ENCODE measurements around the gene CDC73. TPM values are rescaled to one million over a fixed set of nuclear protein-coding genes. Genes with fewer than 3 reads are reported as not detected.
A peak's percentile ranks its signal among the peaks of the same experiment; 100 is the strongest.

The CDC73 gene
- polyA plus RNA-seq, 1 donor (not counting 4 experiments of a cell fraction or from before 2014, with no cell fraction given): 45.3 TPM

- DNase-seq (ENCODE audit: low read depth, low spot score): no peak
- peak overlapping the region; percentile 79 for H3K4me2 ChIP-seq (ENCODE audit: control insufficient read depth, extremely low read depth, insufficient read depth, low read depth, low read length)
- H3K27me3 ChIP-seq (ENCODE audit: control insufficient read depth, extremely low read depth, insufficient read depth, low read length): no peaks in the 10 kb centered on the region
- H3K9me3 ChIP-seq (ENCODE audit: control insufficient read depth, low read depth, low read length): no peaks in the 10 kb centered on the region
- peak overlapping the region; percentile 94 for H2AFZ ChIP-seq (ENCODE audit: control insufficient read depth, low read length)
- H3K36me3 ChIP-seq (ENCODE audit: control insufficient read depth in 2 of 2, extremely low read depth in 1 of 2, insufficient read depth in 2 of 2, low read length in 2 of 2): peaks cover 8 to 10% of the 10 kb centered on the region in 2 experiments
- peak overlapping the region; percentile 68 to 81 (median 80) for H3K4me3 ChIP-seq (ENCODE audit: control insufficient read depth in 2 of 3, extremely low read depth in 1 of 3, insufficient read depth in 2 of 3, low read depth in 1 of 3, low read length in 3 of 3)
- no peaks in the 10 kb centered on the region for H4K20me1 ChIP-seq (ENCODE audit: control insufficient read depth, extremely low read depth, insufficient read depth, low read length)
- FAIRE-seq: no peak
- peaks cover 8% of the 10 kb centered on the region for H3K4me1 ChIP-seq (ENCODE audit: control insufficient read depth, extremely low read depth, insufficient read depth, low read length)
- peak overlapping the region; percentile 71 for H3K9ac ChIP-seq (ENCODE audit: control insufficient read depth, extremely low read depth, insufficient read depth, low read length)
- peak overlapping the region; percentile 77 for H3K27ac ChIP-seq (ENCODE audit: control insufficient read depth, insufficient read depth, low read length)
- no peaks in the 10 kb centered on the region for H3K9me1 ChIP-seq (ENCODE audit: control insufficient read depth, extremely low read depth, insufficient read depth, low read length)
- peaks cover 24% of the 10 kb centered on the region for H3K79me2 ChIP-seq (ENCODE audit: control insufficient read depth, insufficient read depth, low read length)
- no peak for TF ChIP-seq CTCF (optimal IDR thresholded peaks at IDR 0.05 in 1 of 3, IDR thresholded peaks at IDR 0.05 in 1 of 3, conservative IDR thresholded peaks at IDR 0.05 in 1 of 3; ENCODE audit: extremely low read depth in 1 of 3, insufficient read depth in 2 of 3, low read length in 3 of 3)
- TF ChIP-seq EZH2 (IDR thresholded peaks at IDR 0.05; ENCODE audit: low read length): no peak
- dilution Hi-C loops (cut with MboI; ENCODE audit: extremely low pct_ligation_motif_present, low sequenced_read_pairs): no loop called here
Observed at GRCh38 chr1:193103759-193104501, 17.9 kb upstream of the CDC73 start.

DNA sequence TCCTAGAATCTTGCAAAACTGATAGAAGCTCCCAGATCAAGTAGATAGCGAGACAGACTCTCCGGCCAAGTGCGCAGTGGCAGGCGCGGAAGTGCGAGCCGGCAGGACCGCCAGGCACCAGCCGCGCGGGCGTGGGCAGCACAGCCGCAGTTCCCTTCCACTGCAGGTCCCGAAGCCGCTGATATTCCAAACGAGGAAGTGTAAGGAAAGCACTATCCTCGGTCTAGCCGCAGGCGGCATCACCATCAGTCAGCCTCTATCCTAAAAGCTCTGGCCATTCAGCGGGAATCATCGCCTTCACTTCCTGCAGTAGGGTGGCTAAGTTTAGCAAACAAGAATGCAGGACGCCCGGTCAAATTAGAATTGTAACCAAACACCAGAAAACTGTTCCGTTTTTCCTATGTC is 17.3 kb upstream of the CDC73 start:
- H3K9me1 ChIP-seq (ENCODE audit: control insufficient read depth, extremely low read depth, insufficient read depth, low read length): no peaks in the 10 kb centered on the region
- H3K4me1 ChIP-seq (ENCODE audit: control insufficient read depth, extremely low read depth, insufficient read depth, low read length): peaks cover 8% of the 10 kb centered on the region
- H3K79me2 ChIP-seq (ENCODE audit: control insufficient read depth, insufficient read depth, low read length): peaks cover 24% of the 10 kb centered on the region
- dilution Hi-C loops (cut with MboI; ENCODE audit: extremely low pct_ligation_motif_present, low sequenced_read_pairs): no loop called here
- H3K9ac ChIP-seq (ENCODE audit: control insufficient read depth, extremely low read depth, insufficient read depth, low read length): peak overlapping the region; percentile 71
- peaks cover 6 to 7% of the 10 kb centered on the region in 2 experiments for H3K36me3 ChIP-seq (ENCODE audit: control insufficient read depth in 2 of 2, extremely low read depth in 1 of 2, insufficient read depth in 2 of 2, low read length in 2 of 2)
- FAIRE-seq (no peak), DNase-seq (ENCODE audit: low read depth, low spot score) (no peak)
- H3K27ac ChIP-seq (ENCODE audit: control insufficient read depth, insufficient read depth, low read length): peak overlapping the region; percentile 77
- H3K9me3 ChIP-seq (ENCODE audit: control insufficient read depth, low read depth, low read length): no peaks in the 10 kb centered on the region
- TF ChIP-seq EZH2 (IDR thresholded peaks at IDR 0.05; ENCODE audit: low read length) (no peak), CTCF (optimal IDR thresholded peaks at IDR 0.05 in 1 of 3, IDR thresholded peaks at IDR 0.05 in 1 of 3, conservative IDR thresholded peaks at IDR 0.05 in 1 of 3; ENCODE audit: extremely low read depth in 1 of 3, insufficient read depth in 2 of 3, low read length in 3 of 3) (peak in 1 of 3 experiments; percentile 1)
- peak overlapping the region; percentile 68 to 81 (median 80) for H3K4me3 ChIP-seq (ENCODE audit: control insufficient read depth in 2 of 3, extremely low read depth in 1 of 3, insufficient read depth in 2 of 3, low read depth in 1 of 3, low read length in 3 of 3)
- no peaks in the 10 kb centered on the region for H3K27me3 ChIP-seq (ENCODE audit: control insufficient read depth, extremely low read depth, insufficient read depth, low read length)
- H2AFZ ChIP-seq (ENCODE audit: control insufficient read depth, low read length): peak overlapping the region; percentile 94
- H3K4me2 ChIP-seq (ENCODE audit: control insufficient read depth, extremely low read depth, insufficient read depth, low read depth, low read length): peak overlapping the region; percentile 79
- H4K20me1 ChIP-seq (ENCODE audit: control insufficient read depth, extremely low read depth, insufficient read depth, low read length): no peaks in the 10 kb centered on the region

Measured in keratinocyte (primary cell).